ENCODE results near the gene HES5.

DNA sequence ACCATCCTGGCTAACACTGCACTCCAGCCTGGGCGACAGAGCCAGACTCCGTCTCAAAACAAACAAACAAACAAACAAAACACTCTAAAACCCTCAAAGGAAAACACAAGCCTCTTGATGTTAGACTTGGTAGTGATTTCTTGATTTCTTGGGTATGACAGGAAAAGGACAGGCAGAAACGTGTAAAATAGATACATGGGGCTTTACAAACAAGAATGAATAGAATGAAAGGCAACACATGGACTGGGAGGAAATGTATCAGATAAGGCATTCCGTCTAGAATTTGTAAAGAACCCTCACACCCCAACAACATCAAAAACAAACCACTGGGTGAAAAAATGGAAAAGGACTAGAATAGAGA lies 48.7 kb upstream of the HES5 start:
- TF ChIP-seq, protein P1, sequence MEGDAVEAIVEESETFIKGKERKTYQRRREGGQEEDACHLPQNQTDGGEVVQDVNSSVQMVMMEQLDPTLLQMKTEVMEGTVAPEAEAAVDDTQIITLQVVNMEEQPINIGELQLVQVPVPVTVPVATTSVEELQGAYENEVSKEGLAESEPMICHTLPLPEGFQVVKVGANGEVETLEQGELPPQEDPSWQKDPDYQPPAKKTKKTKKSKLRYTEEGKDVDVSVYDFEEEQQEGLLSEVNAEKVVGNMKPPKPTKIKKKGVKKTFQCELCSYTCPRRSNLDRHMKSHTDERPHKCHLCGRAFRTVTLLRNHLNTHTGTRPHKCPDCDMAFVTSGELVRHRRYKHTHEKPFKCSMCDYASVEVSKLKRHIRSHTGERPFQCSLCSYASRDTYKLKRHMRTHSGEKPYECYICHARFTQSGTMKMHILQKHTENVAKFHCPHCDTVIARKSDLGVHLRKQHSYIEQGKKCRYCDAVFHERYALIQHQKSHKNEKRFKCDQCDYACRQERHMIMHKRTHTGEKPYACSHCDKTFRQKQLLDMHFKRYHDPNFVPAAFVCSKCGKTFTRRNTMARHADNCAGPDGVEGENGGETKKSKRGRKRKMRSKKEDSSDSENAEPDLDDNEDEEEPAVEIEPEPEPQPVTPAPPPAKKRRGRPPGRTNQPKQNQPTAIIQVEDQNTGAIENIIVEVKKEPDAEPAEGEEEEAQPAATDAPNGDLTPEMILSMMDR (IDR thresholded peaks at IDR 0.05): no peak
- TF ChIP-seq POLR2A (IDR thresholded peaks at IDR 0.05): no peak
